Erythroblast (primary cell): ENCODE measurements around the gene DAW1.

Experiments
- DNase-seq, 2 experiments: peaks; one replicate each; lab custom pipeline; 2025; lab: John Stamatoyannopoulos, UW
- GATA1 ChIP-seq: IDR thresholded peaks from 2 replicates; pipeline ENCODE4 v1.6.1; 2011; ENCODE audit warnings: low read depth, mild to moderate bottlenecking, control low read depth, low read length, moderate library complexity
- POLR2A ChIP-seq: IDR thresholded peaks from 2 replicates; pipeline ENCODE4 v1.6.1; 2011; ENCODE audit warnings: mild to moderate bottlenecking, low read length

The DAW1 gene

GRCh38 chr2:227848586-227848985 lies 22.8 kb upstream of the DAW1 start:
- TF ChIP-seq POLR2A (no peak), GATA1 (no peak)
- no peak for DNase-seq

DNA sequence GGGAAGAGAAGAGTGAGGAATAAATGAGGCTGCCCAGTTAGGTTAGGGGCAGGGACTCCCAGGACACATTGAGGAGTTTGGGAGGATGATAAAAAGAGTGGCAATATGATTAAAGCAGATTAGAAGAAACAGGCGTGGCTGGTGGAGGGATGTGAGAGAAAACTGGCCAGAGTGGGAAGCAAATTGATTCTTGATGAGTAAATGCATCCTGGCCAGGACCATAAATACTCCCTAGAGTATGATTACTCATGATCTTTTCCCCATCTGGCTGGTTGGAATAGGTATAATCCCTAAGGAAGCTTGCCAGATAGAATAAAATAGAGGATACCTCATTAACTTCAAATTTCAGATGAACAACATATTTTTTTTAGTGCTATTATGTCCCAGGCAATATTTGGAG lies 21.5 kb upstream of the DAW1 start:
- TF ChIP-seq POLR2A (no peak), GATA1 (no peak)
- no peak for DNase-seq

DNA sequence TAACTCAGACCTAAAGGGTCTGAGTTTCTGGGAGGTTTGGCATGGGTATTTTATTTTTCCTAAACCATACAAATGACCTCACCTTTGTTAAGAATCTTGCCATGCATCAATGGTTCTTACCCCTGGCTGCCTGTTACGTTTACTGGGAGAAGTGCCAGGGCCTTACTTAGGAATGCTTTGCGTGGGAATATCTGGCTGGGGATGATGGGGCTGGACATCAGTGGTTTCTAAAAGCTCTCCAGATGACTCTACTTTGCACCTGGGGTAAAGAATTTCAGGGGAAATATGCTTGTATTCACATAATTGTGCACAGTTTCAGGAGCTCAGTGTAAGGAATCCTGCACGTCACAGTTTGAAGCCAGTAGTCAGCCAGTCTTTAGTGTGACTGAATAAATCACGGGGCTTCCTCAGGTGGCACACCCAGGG lies 18.2 kb upstream of the DAW1 start:
- DNase-seq = no peak
- TF ChIP-seq POLR2A (no peak), GATA1 (no peak)

GRCh38 chr2:227853765-227854271 lies 17.6 kb upstream of the DAW1 start:
- no peak for DNase-seq
- TF ChIP-seq GATA1 (no peak), POLR2A (no peak)

DNA sequence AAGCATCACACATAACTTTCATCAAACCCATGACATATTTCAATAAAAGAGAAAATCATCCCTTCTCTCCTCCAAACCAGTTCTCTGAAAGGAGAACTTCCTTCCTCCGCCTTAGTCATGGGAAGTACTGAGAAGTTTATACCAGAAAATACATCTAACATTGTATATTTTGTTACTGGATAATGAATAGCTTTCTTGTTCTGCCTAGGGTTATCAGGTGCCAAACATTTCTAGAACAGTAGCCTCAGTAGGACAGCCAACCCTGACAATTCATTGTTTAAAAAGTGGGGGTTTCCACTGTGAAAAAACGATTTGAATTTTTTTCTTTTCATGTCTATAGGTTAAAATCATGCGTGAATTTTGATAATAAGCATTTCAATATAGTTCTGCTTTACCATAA lies 16.0 kb upstream of the DAW1 start:
- no peak for TF ChIP-seq GATA1
- no peak for TF ChIP-seq POLR2A
- DNase-seq = no peak

- TF ChIP-seq POLR2A (no peak), GATA1 (no peak)
- DNase-seq = no peak
These were observed 14.7 kb upstream of the DAW1 start for GRCh38 chr2:227856697-227857096.

DNA sequence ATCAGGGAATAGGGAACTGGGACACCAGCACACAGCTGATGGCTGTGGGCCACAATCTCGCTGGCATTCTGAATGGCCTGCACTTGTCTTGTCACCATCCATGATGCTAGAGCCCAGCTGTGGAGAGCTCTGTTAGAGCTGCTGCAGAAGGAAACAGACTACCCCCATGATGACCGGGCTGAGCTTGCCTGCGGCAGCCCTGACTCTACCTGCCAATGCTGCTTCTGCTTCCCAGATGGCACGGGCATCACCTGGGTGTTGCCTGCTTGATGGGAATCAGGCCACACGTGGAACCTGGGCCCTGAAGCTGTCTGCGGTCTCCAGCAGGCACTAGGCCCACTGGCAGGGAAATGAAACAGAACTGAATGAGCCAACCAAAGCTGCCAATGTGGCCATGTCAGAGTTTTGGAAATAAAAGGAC lies 11.2 kb upstream of the DAW1 start:
- DNase-seq = no peak
- TF ChIP-seq GATA1 = no peak
- TF ChIP-seq POLR2A = no peak

DNA sequence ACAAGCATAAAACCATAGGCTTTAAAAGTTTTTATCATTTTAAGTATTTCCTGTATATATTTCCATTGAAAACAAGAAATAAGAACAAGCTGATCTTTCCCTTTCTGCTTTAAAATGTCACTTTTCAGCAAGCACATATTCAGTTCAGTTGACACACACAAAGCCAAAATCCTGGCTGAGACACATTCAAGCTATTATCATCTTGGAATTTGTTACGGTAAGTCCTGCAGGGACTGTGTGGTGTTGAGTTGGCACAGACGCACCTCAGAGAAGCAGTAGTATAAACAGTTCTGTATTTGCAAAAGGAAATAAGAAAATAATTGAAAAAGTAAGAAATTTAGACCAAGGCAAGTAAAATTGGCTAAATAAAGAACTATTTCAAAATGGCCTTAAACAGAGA lies 10.4 kb upstream of the DAW1 start:
- TF ChIP-seq POLR2A = no peak
- no peak for TF ChIP-seq GATA1
- no peak for DNase-seq

DNA sequence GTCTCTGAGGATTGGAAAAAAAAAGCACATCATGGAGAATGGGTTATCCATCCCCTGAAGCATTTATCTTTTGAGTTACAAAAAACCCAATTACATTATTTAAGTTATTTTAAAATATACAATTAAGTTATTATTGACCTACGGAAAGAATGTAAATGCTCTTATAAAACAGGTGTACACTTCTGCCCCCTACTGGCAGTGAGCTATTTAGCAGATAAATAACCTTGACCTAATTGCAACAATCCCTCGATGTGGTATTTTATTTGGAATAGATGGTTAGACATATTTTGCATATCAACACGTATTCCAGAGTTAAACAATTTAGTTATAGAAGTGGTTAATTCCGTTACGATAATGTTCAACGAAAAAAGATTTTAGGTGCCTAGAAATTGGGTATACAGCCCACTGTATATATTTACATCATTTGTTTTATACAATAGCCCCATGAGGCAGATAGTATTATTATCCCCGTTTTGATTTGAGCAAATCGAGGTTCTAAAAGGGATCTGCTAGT lies 9.1 kb upstream of the DAW1 start:
- peak; percentile 49 to 78 for DNase-seq
- TF ChIP-seq GATA1 = no peak
- TF ChIP-seq POLR2A = no peak

DNA sequence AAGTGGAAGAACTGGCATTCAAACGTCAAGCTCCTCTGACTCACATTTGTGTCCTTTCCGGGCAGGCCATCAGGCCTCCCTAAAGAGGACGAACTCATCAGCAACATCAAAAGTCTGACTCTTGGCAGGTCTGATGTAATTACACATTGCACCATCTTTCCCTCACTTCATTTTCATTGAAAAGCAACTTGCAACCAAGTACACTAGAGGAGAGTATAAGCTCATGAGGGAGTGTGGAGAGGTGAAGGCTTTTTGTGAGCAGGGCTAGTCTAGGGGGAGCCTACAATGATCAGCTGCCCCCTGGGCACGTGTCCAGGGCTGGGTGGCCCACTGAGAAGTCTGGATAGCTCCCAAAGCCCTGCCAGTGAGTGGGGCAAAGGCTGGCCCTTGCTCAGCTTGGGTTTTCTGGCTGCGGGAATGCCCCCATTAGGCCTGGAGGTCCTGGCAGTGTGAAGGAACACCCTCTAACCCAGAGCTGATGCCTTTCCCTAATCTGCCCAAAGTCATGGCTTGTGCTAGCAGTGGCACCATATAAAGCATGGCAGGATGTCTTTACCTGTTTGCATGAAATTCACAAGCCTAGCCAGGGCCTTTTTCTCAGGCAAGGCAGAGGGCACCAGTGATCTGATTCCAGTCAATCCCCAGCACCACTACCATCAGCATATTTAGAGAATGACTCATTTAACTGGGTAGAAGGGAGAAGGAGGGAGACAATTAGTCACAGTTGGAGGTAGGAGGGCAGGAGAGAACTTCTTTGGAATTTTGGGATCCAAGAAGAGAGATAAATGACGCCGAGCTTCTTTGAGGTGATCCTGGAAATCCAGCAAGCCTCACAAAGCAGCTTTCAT lies 8.5 kb upstream of the DAW1 start:
- no peak for DNase-seq
- TF ChIP-seq GATA1 (no peak), POLR2A (no peak)

- no peak for TF ChIP-seq GATA1
- no peak for TF ChIP-seq POLR2A
- DNase-seq = no peak
These were observed 7.2 kb upstream of the DAW1 start for GRCh38 chr2:227864161-227864756.

- no peak for DNase-seq
- no peak for TF ChIP-seq GATA1
- no peak for TF ChIP-seq POLR2A
These were observed 6.1 kb upstream of the DAW1 start for GRCh38 chr2:227865291-227865690.

- no peak for DNase-seq
- no peak for TF ChIP-seq GATA1
- TF ChIP-seq POLR2A = no peak
These were observed 4.0 kb upstream of the DAW1 start for GRCh38 chr2:227867386-227867785.

DNA sequence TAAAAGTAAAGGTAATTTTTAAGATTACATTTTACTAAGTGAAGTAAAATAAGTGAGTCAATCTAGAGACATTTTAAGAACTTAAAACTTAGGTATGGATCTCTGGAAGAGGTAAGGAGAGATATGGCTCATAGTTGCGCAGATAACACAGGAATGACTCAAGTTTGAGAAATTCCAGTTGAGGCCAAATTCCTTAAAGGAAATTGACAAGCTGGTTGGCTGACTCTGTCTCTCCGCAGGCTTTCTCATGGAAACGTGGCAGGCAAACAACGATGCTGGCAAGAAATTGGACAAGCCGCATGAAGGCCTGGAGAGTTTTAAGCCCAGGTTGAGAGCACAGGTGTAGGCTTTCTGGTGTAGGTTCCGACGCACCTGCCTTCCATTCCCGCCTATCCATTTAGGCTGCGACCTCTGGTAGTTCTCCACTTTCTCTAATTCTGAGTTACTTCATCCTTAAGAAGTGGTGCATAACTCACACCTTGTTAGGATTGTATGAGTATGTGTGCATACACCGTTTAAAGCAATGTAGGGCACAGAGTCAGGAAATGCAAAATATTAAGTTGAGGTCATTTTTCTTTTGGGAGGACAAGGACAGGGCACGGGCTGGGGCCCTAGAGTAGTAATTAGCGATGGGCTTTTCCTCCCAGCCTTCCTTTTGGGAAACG lies 589 bp upstream of the DAW1 start:
- no peak for TF ChIP-seq GATA1
- no peak for TF ChIP-seq POLR2A
- no peak for DNase-seq

GRCh38 chr2:227872676-227873075 lies 1.2 kb downstream of the DAW1 start:
- no peak for TF ChIP-seq POLR2A
- no peak for TF ChIP-seq GATA1
- DNase-seq = no peak
